Femur (tissue), 1 donor: Measurements from ENCODE around the gene LRRC74A.
"Not testable (repeated sequence)": the region's sequence is repeated elsewhere in the genome, so short reads cannot be mapped to it uniquely, and the experiment has no call there.

ENCODE experiments used
- DNase-seq: peaks from one replicate; pipeline ENCODE4 v3.0.0-alpha.2; 2017

LRRC74A gene

DNA sequence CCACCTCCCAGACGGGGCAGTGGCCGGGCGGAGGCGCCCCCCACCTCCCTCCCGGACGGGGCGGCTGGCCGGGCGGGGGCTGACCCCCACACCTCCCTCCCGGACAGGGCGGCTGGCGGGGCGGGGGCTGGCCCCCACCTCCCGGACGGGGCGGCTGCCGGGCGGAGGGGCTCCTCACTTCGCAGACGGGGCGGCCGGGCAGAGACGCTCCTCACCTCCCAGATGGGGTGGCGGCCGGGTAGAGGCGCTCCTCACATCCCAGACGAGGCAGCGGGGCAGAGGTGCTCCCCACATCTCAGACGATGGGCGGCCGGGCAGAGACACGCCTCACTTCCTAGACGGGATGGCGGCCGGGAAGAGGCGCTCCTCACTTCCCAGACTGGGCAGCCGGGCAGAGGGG, 71.8 kb downstream of the LRRC74A start:
- DNase-seq: not testable (repeated sequence)

- DNase-seq: no peak
Observed at GRCh38 chr14:76900682-76901081, 74.5 kb downstream of the LRRC74A start.

DNA sequence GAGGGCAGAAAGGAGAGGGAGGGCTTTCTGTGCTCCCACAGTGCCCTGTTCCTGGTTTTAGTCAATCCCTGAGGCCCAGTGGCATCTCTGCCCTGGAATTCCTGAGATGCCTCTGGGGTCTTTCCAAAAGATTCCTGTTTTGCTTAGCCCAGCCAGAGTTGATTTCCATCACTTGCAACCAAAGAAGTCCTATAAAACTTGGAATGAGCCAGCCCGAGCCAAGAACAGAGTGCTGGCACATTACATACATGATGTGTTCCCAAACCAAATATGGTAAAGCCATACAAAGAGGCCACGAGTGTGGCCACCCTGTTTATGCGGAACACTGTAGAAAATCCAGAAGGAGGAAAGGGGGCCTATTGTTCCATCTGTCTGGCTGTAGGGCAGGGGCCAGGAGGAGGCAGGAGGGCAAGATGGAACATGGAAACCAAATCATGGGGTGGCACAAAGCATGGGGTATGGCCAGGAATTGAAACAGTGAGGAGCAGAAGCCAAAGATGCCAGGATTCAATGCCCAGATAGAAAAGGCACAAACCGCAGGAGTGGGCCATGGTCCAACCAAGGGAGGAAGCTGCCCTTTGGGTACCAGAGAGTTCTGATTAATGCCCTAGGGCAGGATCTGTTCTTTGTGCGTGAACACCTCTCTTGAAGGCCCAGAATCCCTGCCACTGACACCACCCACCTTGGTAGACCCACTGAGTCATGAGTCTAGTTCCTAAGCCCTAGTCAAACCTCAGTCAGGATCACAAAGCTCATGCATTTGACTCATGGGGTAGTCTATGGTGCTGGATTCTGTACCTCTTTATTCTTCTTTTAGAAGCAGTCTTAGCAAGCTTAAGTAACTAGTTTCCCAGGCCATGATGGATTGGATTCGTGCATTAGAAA, 75.2 kb downstream of the LRRC74A start:
- peak; percentile 76 for DNase-seq

DNA sequence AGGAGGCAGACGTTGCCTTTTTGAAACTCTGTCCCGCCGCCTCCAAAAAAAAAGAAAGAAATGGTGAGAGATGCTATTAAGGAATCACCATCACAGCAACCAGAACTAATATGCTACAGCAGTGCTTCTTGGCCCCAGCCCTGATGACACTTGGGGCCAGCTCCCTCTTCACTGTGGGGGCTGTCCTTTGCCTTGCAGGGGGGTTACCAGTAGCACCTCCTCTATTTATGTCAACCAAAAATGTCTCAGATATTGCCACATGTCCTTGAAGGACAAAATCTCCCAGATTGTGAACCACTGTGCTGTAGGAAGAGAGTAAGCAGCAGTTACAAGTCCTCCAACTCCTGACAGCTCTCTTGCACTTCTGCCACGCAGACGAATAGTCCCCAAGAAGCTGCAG, 76.4 kb downstream of the LRRC74A start:
- DNase-seq: no peak

GRCh38 chr14:76904100-76904739, 78.0 kb downstream of the LRRC74A start:
- no peak for DNase-seq

DNA sequence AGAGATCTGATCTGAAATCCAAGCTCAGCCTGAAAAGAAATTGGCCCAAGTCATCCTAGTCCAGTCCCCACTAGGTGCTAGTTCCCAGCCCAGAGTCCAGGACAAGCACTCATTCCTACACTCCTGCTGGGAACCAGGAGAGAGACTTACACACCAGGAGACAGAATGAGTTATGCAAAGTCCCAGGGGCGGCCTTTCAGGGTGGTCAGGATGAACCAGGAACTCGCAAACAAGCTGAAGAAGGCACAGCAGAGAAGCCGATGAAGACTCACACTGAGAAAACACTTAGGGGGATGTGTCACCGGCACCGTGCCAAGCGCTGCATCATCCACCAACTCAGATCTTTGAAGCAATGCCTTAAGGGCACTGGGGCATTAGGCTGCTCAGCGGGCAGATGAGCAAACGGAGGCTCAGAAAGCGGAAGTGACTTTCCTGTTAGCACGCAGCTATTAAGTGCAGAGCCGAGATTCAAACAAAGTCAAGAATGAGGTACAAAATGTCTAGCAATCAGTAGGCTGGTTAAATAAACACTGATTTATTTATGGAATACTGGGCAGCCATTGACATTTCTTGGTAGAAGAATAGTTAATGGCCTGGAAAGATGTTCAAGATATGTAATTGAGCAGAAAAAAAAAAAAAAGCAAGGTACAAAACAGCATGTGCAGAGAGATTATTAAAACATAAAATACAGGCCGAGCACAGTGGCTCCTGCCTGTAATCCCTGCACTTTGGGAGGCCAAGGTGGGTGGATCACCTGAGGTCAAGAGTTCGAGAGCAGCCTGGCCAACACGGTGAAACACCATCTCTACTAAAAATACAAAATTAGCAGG, 78.7 kb downstream of the LRRC74A start:
- peak; percentile 68 for DNase-seq

- DNase-seq: peak; percentile 60
Observed at GRCh38 chr14:76908834-76909233, 82.6 kb downstream of the LRRC74A start.

DNA sequence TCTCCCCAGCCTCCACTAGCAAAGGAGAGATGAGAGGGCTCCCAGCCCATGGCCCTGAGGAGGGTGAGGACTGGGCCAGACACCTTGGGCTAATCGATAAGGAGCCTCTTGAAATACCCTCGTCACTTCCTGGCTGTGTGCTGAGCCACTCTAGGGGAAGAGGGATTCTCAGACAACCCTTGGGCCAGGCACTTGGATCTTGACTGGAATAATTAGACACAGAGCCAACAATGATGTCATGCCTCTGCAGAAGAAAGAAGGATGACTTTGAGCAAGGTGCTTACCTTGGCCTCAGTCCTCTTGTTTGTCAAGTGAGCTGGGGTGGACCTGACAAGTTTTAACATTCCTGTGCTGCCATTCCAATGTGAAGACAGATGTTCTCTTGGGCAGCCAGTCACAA, 83.1 kb downstream of the LRRC74A start:
- DNase-seq: no peak

DNA sequence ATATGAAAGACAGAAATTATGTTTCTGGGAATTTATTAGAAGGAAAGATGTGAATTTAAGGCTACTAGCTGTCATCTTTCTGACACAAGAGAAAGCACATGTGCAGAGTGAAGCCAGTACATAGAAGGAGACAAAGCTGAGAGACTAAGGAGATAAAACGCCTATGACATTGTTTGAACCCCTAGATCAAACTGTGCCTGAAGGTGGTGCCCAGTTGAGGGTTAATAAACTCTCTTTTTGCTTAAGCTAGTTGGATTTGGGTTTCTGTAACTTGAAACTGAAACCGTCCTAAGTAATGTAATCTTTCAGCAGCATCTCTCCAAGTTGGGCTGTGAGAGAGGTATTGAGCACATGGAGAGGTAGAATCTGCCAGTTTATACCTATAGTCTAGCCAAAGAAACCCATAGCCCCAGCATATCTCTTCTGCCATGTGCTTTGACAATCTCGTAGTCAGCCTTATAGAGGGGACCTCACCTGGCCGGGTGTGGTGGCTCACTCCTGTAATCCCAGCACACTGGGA, 84.2 kb downstream of the LRRC74A start:
- DNase-seq: no peak

DNA sequence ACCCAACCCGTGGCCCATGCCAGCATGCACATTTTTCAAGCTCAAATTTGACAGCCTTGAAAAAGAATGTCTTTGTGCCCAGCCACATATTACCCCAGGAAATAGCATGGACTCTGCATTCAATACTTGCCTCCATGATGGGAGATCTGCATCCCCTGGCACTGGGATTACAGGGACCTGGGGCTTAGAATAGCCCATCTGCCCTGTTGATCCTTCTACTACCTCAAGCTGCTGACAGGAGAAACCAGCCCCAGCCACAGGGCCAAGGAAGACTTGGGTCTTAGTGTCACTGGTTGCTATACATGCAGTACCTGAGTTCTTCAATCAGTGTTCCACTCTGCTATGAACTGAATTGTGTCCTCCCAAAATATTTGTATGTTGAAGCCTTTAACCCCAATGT, 85.3 kb downstream of the LRRC74A start:
- no peak for DNase-seq

- DNase-seq: not testable (repeated sequence)
Observed at GRCh38 chr14:76914533-76915081, 88.4 kb downstream of the LRRC74A start.

DNA sequence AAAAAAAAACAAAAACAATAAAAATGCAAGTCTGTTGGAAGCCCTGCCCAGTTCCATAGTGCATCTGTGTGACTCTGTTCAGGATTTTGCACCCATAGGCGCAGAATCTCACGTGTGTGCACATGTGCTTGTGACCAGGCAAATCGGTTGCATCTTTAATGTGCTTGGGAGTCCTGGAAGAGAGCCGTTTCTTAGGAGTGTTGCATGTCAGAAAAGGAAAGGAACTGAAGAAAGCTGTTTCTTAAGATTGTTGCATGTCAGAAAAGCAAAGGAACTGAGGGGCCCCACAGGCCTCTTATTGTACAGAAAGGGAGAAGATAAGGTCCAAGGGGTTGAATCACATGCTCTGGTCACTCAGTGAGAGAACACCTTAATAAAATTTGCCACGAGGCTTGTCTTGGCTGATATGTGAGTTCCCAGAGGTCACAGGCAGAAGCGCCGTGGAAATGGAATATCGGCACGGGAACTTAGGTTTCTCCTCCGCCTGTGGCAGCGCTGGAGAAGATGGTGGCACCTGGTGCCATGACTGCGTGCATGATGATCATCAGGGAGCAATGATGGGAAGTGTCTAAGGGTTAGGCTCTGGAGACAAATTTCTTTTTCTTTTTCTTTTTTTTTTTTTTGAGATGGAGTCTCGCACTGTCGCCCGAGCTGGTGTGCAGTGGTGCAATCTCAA, 90.0 kb downstream of the LRRC74A start:
- DNase-seq: no peak

DNA sequence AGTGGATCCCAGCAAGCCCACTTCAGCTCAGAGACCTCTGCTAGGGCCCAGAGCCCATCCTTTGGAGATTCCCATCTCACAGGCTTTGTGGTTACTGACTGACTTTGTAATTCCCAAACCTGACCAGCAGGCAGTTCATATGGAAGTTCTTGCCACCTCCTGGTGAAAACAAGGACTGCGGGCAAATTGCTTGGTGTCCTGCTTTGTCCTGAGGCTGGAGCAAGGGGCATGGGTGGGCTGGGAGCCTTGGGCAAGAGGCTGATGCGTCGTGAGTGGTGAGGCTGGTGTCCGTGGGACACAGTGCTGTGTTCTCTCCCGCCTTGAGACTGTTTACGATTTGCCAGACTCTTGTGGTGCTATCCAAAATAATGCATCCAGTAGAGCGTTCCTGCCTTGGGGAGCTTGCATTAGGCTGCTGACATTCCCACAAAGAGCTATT, 91.0 kb downstream of the LRRC74A start:
- peak; percentile 72 for DNase-seq

GRCh38 chr14:76917745-76918255, 91.6 kb downstream of the LRRC74A start:
- DNase-seq: peak; percentile 80

DNA sequence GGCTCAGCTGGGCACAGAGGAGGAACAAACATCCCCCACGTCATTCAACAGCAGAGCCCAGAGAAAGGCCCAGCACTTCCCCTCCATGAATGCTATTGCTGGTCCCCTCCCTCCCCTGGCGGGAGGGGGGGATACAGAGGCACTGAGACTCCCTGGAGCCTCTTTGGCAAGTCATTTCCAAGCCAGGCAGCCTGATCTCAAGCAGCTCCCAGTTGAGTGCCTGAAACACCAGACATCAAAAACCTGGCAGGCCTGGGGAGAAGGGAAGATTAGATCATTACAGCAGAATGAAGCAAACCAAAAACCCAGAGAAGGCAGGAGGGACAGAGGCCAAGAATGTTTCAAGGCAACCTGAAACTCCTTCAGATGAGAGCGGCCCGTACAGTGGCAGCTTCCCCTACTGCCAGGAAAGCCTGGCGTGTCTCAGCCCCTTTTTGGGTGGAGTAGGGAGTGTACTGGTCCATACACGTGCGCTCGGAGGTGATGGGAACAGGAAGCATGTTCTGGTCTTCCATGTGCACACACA, 92.1 kb downstream of the LRRC74A start:
- DNase-seq: peak; percentile 86

- DNase-seq: peak; percentile 97
Observed at GRCh38 chr14:76918782-76919394, 92.7 kb downstream of the LRRC74A start.
